Measurements from ENCODE around the gene PEF1. TPM values are rescaled to one million over a fixed set of nuclear protein-coding genes. Genes with fewer than 3 reads are reported as not detected.
A peak's percentile ranks its signal among the peaks of the same experiment; 100 is the strongest.

The PEF1 gene
- total RNA-seq, 1 donor from 2014 or later = 53.0 TPM

DNA sequence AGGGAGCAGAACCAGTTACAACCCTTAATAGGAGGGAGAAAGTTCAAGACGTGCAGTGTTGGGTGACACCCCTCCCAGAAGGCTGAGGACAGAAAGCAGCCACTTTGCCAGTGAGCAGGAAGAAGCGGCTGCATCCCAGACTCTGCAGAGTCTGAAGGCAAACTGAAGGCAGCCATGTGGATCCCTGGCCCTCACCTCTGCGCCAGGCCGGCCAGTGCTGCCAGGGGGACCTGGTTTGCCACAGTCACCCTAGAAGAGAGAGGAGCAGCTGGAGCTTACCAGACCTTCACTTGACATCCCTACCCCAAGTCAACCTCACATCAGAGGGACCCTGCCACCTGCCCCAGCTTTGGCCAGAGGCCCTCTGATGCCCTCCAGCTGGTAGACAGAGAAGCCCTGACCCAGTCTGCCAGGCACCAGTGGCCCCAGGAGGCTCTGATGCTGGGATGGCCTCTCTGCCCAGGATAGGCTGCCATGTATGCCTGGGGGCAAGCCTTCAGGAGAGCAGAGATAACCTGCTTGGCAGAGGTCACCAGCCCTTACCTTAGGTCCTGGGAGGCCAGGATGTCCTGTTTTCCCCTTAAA, 16.3 kb upstream of the PEF1 start:
- no peak overlapping the region for H3K4me3 Mint-ChIP-seq (ENCODE audit: unreplicated experiment)
- H3K9me3 Mint-ChIP-seq (ENCODE audit: low read depth) = no peaks in the 10 kb centered on the region
- H3K4me1 Mint-ChIP-seq (ENCODE audit: low read depth) = peaks cover 24% of the 10 kb centered on the region
- peaks cover 28% of the 10 kb centered on the region for H3K36me3 Mint-ChIP-seq (ENCODE audit: low read depth)
- no peaks in the 10 kb centered on the region for H3K27me3 Mint-ChIP-seq (ENCODE audit: low read depth)
- TF ChIP-seq, protein P1, sequence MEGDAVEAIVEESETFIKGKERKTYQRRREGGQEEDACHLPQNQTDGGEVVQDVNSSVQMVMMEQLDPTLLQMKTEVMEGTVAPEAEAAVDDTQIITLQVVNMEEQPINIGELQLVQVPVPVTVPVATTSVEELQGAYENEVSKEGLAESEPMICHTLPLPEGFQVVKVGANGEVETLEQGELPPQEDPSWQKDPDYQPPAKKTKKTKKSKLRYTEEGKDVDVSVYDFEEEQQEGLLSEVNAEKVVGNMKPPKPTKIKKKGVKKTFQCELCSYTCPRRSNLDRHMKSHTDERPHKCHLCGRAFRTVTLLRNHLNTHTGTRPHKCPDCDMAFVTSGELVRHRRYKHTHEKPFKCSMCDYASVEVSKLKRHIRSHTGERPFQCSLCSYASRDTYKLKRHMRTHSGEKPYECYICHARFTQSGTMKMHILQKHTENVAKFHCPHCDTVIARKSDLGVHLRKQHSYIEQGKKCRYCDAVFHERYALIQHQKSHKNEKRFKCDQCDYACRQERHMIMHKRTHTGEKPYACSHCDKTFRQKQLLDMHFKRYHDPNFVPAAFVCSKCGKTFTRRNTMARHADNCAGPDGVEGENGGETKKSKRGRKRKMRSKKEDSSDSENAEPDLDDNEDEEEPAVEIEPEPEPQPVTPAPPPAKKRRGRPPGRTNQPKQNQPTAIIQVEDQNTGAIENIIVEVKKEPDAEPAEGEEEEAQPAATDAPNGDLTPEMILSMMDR (IDR thresholded peaks at IDR 0.05) = no peak
- no peak for DNase-seq (ENCODE audit: low spot score)
- no peak overlapping the region for H3K27ac Mint-ChIP-seq (ENCODE audit: unreplicated experiment)

DNA sequence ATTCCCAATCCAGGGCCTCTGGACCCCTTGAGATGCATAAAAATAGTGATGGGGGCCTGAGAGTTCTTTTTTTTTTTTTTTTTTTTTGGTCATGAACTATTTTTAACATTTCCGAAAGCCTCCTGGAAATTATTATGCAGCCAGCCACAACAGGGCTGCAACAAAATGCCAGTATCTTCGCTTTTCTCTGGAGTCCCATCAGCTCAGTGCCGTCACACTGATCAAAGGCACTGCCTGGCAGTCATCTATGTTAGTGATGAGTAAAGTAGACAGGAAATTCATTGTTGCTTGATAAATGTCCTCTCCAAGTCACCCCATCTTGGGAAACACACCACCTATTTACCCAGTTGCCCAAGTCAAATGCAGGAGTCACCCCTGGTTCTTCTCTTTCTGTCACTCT, 15.2 kb upstream of the PEF1 start:
- peaks cover 32% of the 10 kb centered on the region for H3K36me3 Mint-ChIP-seq (ENCODE audit: low read depth)
- H3K4me3 Mint-ChIP-seq (ENCODE audit: unreplicated experiment) = no peak overlapping the region
- TF ChIP-seq, protein P1 (IDR thresholded peaks at IDR 0.05) = no peak
- peaks cover 16% of the 10 kb centered on the region for H3K4me1 Mint-ChIP-seq (ENCODE audit: low read depth)
- no peak overlapping the region for H3K27ac Mint-ChIP-seq (ENCODE audit: unreplicated experiment)
- DNase-seq (ENCODE audit: low spot score) = no peak
- H3K9me3 Mint-ChIP-seq (ENCODE audit: low read depth) = no peaks in the 10 kb centered on the region
- no peaks in the 10 kb centered on the region for H3K27me3 Mint-ChIP-seq (ENCODE audit: low read depth)

DNA sequence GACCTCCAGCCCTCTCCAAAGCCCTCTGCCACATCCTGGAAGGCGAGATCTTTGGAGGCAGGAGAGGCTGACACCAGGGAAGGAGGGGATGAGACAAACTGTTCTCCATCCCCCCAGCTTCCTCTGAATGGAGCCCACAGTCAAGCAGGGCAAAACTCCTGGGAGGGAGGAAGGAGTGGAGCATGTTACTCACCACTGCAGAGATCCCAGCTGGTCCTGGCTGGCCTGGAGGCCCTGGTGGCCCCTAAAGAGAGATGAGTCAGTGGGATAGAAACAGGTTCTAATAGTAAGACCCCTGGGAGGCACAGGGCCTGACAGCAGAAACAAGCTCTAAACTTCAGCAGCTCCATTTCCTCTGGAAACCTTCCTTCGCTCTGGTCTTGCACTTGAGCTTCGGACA, 14.0 kb upstream of the PEF1 start:
- peaks cover 12% of the 10 kb centered on the region for H3K4me1 Mint-ChIP-seq (ENCODE audit: low read depth)
- H3K36me3 Mint-ChIP-seq (ENCODE audit: low read depth) = peaks cover 38% of the 10 kb centered on the region
- no peaks in the 10 kb centered on the region for H3K27me3 Mint-ChIP-seq (ENCODE audit: low read depth)
- no peak for DNase-seq (ENCODE audit: low spot score)
- TF ChIP-seq, protein P1 (IDR thresholded peaks at IDR 0.05) = no peak
- no peaks in the 10 kb centered on the region for H3K9me3 Mint-ChIP-seq (ENCODE audit: low read depth)
- H3K27ac Mint-ChIP-seq (ENCODE audit: unreplicated experiment) = peak overlapping the region; percentile 17
- H3K4me3 Mint-ChIP-seq (ENCODE audit: unreplicated experiment) = no peak overlapping the region

DNA sequence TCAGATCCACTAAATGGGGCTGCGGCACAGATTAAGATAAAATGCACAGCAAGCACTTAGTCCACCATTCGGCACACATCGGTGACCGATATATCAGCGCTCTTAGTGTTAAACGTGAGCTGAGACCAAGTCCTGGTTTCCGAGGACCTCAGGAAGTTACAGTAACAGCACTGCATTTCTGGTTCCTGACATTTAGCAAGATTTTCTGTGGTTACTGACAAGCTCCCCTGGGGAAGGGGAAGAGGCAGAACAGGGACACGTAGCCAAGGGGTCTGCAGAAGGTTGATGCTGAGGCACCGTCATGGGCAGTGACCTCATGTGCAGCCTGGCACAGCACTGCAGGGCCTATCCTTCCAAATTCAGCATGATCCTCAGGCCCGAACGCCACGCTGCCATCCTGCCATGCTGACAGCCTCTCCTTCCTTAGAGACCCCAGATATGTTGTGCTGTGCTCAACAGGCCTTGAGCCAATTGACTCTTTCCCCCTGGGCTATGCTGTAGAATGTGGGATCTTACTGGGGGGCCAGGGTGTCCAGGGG, 13.4 kb upstream of the PEF1 start:
- TF ChIP-seq, protein P1 (IDR thresholded peaks at IDR 0.05) = no peak
- peaks cover 15% of the 10 kb centered on the region for H3K4me1 Mint-ChIP-seq (ENCODE audit: low read depth)
- no peaks in the 10 kb centered on the region for H3K27me3 Mint-ChIP-seq (ENCODE audit: low read depth)
- no peak overlapping the region for H3K4me3 Mint-ChIP-seq (ENCODE audit: unreplicated experiment)
- no peak overlapping the region for H3K27ac Mint-ChIP-seq (ENCODE audit: unreplicated experiment)
- H3K36me3 Mint-ChIP-seq (ENCODE audit: low read depth) = peaks cover 39% of the 10 kb centered on the region
- H3K9me3 Mint-ChIP-seq (ENCODE audit: low read depth) = no peaks in the 10 kb centered on the region
- DNase-seq (ENCODE audit: low spot score) = no peak

DNA sequence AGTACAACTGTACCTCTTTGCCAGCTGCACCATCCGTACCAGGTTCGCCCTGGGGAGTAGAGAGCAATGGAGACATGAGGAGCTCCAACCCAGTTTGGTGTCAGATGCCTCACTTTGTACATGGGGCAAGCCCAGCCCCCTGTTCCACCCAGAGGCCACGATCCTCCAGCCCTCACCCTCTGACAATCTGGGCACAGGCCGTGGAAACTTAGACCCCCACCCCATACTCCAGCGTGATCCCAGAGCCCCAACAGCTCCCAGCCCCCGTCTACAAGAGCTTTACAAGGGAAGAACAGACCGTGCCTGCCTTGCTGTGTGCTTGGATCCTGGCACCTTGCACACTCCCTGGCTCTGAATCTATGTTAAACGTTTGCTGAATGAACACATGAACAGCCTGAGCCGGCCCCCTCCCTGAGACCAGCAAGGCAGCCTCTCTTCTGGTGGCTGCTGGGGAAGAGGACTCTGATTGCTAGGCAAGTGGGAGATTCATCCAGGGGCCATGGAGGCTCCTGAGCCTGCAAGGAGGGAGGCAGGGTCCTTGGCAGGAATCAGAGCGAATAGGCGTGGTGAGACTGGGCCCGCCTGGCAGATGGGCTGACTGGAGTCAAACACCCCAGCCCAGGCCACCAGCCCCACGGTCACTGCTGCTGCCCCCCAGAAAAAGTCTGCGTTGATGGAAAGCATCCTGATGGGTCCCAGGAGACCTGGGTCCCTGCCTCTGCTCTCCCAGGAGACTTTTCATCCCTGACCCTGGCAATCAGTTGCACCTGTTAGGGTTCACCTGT, 12.5 kb upstream of the PEF1 start:
- peak overlapping the region; percentile 22 for H3K27ac Mint-ChIP-seq (ENCODE audit: unreplicated experiment)
- no peaks in the 10 kb centered on the region for H3K27me3 Mint-ChIP-seq (ENCODE audit: low read depth)
- H3K4me3 Mint-ChIP-seq (ENCODE audit: unreplicated experiment) = no peak overlapping the region
- no peaks in the 10 kb centered on the region for H3K9me3 Mint-ChIP-seq (ENCODE audit: low read depth)
- TF ChIP-seq, protein P1 (IDR thresholded peaks at IDR 0.05) = no peak
- H3K36me3 Mint-ChIP-seq (ENCODE audit: low read depth) = peaks cover 39% of the 10 kb centered on the region
- no peak for DNase-seq (ENCODE audit: low spot score)
- H3K4me1 Mint-ChIP-seq (ENCODE audit: low read depth) = peaks cover 15% of the 10 kb centered on the region
